HCT116 (cell line): Measurements from ENCODE around the gene FRS2. TPM values are rescaled to one million over a fixed set of nuclear protein-coding genes. Genes with fewer than 3 reads are reported as not detected.

Experiments used
- ATAC-seq: fragments of 200-7000 bp; cut with Tn5 transposase; 2 replicates; pipeline ENCODE4 v1.9.1; 2020; ENCODE audit warnings: mild to moderate bottlenecking, moderate library complexity
- BruUV-seq: library from RNA; stranded (reverse); fragments of 400-500 nt; replicated peaks from 2 replicates; lab custom pipeline; 2021; lab: Mats Ljungman, UMichigan
- CTCF ChIA-PET: fragments of 300-600 bp; sonication (Branson Sonifier 250); formaldehyde crosslinking; loops from one replicate; lab custom pipeline; 2021; ENCODE audit warnings: antibody characterized with exemption; lab: Charles Lee
- POLR2A ChIA-PET: fragments of 300-600, 350-600 bp; sonication (Branson Sonifier 250); formaldehyde crosslinking; loops from one replicate; lab custom pipeline; 2021; ENCODE audit warnings: antibody characterized with exemption; lab: Charles Lee
- RAD21 ChIA-PET, 2 experiments: fragments of 300-600 bp; sonication (Branson Sonifier 250); formaldehyde crosslinking; loops; one replicate each; lab custom pipeline; 2023; ENCODE audit warnings: low total read pairs in 2 of 2; ENCODE audit not compliant: uncharacterized antibody in 2 of 2, unreplicated experiment in 2 of 2, low non-redundant PET in 1 of 2; lab: Charles Lee
- DNase-seq: peaks from one replicate; pipeline ENCODE4 v3.0.0-alpha.2; 2010; ENCODE audit warnings: low read depth, low spot score
- H2AFZ ChIP-seq: fragments of 200-600 bp; shearing (Covaris generic), sonication (generic); 2 replicates; pipeline ENCODE4 v1.6.1; 2017; ENCODE audit warnings: low read depth, mixed run types, mixed read lengths, antibody characterized with exemption, low read length; ENCODE audit not compliant: poor library complexity, severe bottlenecking
- H3K27ac ChIP-seq: 2 replicates; pipeline ENCODE4 v1.5.1; 2012; ENCODE audit warnings: low read depth, low read length
- H3K27me3 ChIP-seq: fragments of 200-600 bp; sonication (generic); 2 replicates; pipeline ENCODE4 v1.6.1; 2016; ENCODE audit warnings: mixed run types, low read length, mixed read lengths; ENCODE audit not compliant: insufficient read depth
- H3K36me3 ChIP-seq, 2 experiments: fragments of 200-500 bp in 1 of 2; fragments of 200-600 bp in 1 of 2; sonication (Bioruptor generic) in 1 of 2; sonication (generic) in 1 of 2; 2 replicates each; pipeline versions ENCODE4 v1.5.1 to v1.6.1; 2014 to 2016; ENCODE audit warnings: low read length in 2 of 2, inconsistent platforms in 1 of 2, mixed read lengths in 1 of 2, mixed run types in 1 of 2; ENCODE audit not compliant: insufficient read depth in 2 of 2, control insufficient read depth in 1 of 2
- H3K4me1 ChIP-seq, 2 experiments: fragments of 200-600 bp in 1 of 2; sonication (generic) in 1 of 2; 2 replicates each; pipeline versions ENCODE4 v1.5.1 to v1.6.1; 2012 to 2017; ENCODE audit warnings: low read length in 2 of 2, inconsistent platforms in 1 of 2, mild to moderate bottlenecking in 1 of 2, mixed read lengths in 1 of 2, mixed run types in 1 of 2, moderate library complexity in 1 of 2; ENCODE audit not compliant: insufficient read depth in 2 of 2, control insufficient read depth in 1 of 2
- H3K4me2 ChIP-seq: fragments of 200-600 bp; sonication (generic); 2 replicates; pipeline ENCODE4 v1.6.1; 2017; ENCODE audit warnings: mixed run types, low read length, mixed read lengths
- H3K4me3 ChIP-seq, 2 experiments: fragments of 200-600 bp in 1 of 2; sonication (generic) in 1 of 2; replicated peaks in 1 of 2; 2 replicates each; pipeline ENCODE4 v1.5.1; 2011 to 2016; ENCODE audit warnings: low read length in 2 of 2, control low read depth in 1 of 2, low read depth in 1 of 2, mild to moderate bottlenecking in 1 of 2, mixed read lengths in 1 of 2, mixed run types in 1 of 2
- H3K79me2 ChIP-seq: fragments of 200-600 bp; sonication (generic); 2 replicates; pipeline ENCODE4 v1.6.1; 2017; ENCODE audit warnings: mild to moderate bottlenecking, mixed run types, low read length, moderate library complexity, mixed read lengths; ENCODE audit not compliant: insufficient read depth
- H3K9ac ChIP-seq: fragments of 200-600 bp; sonication (generic); 2 replicates; pipeline ENCODE4 v1.6.1; 2016; ENCODE audit warnings: low read length, mixed read lengths
- H3K9me2 ChIP-seq: fragments of 200-600 bp; sonication (generic), shearing (Covaris generic); 2 replicates; pipeline ENCODE4 v1.6.1; 2017; ENCODE audit warnings: mixed run types, mild to moderate bottlenecking, moderate library complexity; ENCODE audit not compliant: insufficient read depth
- H3K9me3 ChIP-seq, 2 experiments: fragments of 200-500 bp in 1 of 2; fragments of 200-600 bp in 1 of 2; sonication (Bioruptor generic) in 1 of 2; sonication (generic) in 1 of 2; 2 replicates each; pipeline ENCODE4 v1.6.1; 2014 to 2017; ENCODE audit warnings: low read length in 2 of 2, mixed read lengths in 2 of 2, inconsistent platforms in 1 of 2, low read depth in 1 of 2, mild to moderate bottlenecking in 1 of 2, mixed run types in 1 of 2, moderate library complexity in 1 of 2; ENCODE audit not compliant: control insufficient read depth in 1 of 2, insufficient read depth in 1 of 2
- H4K20me1 ChIP-seq: fragments of 200-600 bp; sonication (generic), shearing (Covaris generic); 2 replicates; pipeline ENCODE4 v1.6.1; 2017; ENCODE audit warnings: mixed run types, mild to moderate bottlenecking, moderate library complexity; ENCODE audit not compliant: insufficient read depth
- EGR1 ChIP-seq: IDR thresholded peaks from 2 replicates; pipeline ENCODE4 v1.6.1; 2012; ENCODE audit warnings: low read depth
- EZH2phosphoT487 ChIP-seq: fragments of 200-600 bp; IDR thresholded peaks from 2 replicates; pipeline ENCODE4 v1.6.1; 2018; ENCODE audit warnings: antibody characterized with exemption, borderline replicate concordance
- JUND ChIP-seq: IDR thresholded peaks from 2 replicates; pipeline ENCODE4 v1.6.1; 2012
- POLR2AphosphoS5 ChIP-seq: IDR thresholded peaks from 2 replicates; pipeline ENCODE4 v1.6.1; 2011; ENCODE audit warnings: mild to moderate bottlenecking, low read depth, low read length, moderate library complexity
- SIN3A ChIP-seq: IDR thresholded peaks from 2 replicates; pipeline ENCODE4 v1.6.1; 2012; ENCODE audit warnings: low read depth
- SP1 ChIP-seq: IDR thresholded peaks from 2 replicates; pipeline ENCODE4 v1.6.1; 2012; ENCODE audit warnings: low read depth
- SRF ChIP-seq: IDR thresholded peaks from 2 replicates; pipeline ENCODE4 v1.6.1; 2012; ENCODE audit warnings: low read depth
- ZNF274 ChIP-seq: fragments of 200-500 bp; sonication (Bioruptor generic); IDR thresholded peaks from 2 replicates; pipeline ENCODE4 v1.6.1; 2014; ENCODE audit warnings: mild to moderate bottlenecking, low read depth, low read length, inconsistent platforms
- intact Hi-C: fragments of 100-400 bp; cut with micrococcal nuclease; formaldehyde crosslinking; loops from 2 replicates; pipeline ENCODE4 v1.10.0; 2022
- total RNA-seq: library from RNA; stranded (reverse); gene quantifications from one replicate; pipeline ENCODE4 v1.2.1, GENCODE V29; 2021; ENCODE audit not compliant: unreplicated experiment
- TF ChIP-seq, protein P1 (sequence below): IDR thresholded peaks from 2 replicates; pipeline ENCODE4 v1.6.1; 2012
- TF ChIP-seq, protein P2 (sequence below): IDR thresholded peaks from 2 replicates; pipeline ENCODE4 v1.6.1; 2012; ENCODE audit warnings: low read depth

FRS2 gene
- total RNA-seq, 1 experiment from 2014 or later = 14.7 TPM

DNA sequence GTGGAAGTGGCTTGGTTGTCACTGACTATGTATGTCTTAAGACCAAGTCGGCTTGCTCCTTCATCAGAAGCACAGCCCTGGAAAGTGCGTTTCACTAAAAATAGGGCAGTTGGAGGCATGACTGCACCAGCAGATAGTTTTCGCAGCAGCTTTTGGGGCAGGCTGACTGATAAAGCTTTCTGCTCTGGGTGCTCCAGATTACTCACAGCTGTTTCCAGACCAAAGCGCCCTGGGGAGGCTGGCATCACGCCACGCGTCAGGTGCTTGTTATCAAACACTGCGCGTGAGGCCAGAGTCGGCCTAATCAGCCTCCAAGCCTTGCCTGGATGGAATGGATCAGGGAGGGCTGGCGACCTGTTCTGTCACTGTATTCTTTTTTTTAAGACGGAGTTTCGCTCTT lies 153.8 kb downstream of the FRS2 start:
- ChIA-PET POLR2A (no interaction called here), CTCF (no interaction called here), RAD21 (no interaction called here)
- Histone ChIP-seq H3K27ac (no peak overlapping the region), H3K36me3 (no peaks in the 10 kb centered on the region), H3K9me2 (no peaks in the 10 kb centered on the region), H3K4me3 (no peak overlapping the region), H3K9me3 (no peaks in the 10 kb centered on the region), H3K4me1 (no peaks in the 10 kb centered on the region), H2AFZ (no peak overlapping the region), H3K27me3 (no peaks in the 10 kb centered on the region), H3K79me2 (no peaks in the 10 kb centered on the region), H3K9ac (no peak overlapping the region), H3K4me2 (no peak overlapping the region), H4K20me1 (no peaks in the 10 kb centered on the region)
- TF ChIP-seq ZNF274 = no peak
- intact Hi-C loops = no loop called here
- BruUV-seq = no TSS peak
- ATAC-seq = no peak
- DNase-seq = no peak

DNA sequence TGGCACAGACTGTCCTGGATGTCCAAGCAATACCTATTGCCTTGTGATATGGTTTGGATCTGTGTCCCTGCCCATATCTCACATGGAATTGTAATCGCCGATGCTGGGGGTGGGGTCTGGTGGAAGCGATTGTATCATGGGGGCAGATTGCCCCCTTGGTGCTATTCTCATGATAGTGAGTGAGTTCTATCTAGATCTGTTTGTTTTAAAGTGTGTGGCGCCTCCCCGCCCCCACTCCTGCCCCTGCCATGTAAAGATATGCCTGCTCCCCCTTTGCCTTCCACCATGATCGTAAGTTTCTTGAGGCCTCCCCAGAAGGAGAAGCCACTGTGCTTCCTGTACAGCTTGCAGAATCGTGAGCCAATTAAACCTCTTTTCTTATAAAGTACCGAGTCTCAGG lies 157.3 kb downstream of the FRS2 start:
- H3K9me2 ChIP-seq = no peaks in the 10 kb centered on the region
- no peaks in the 10 kb centered on the region for H3K79me2 ChIP-seq
- H3K36me3 ChIP-seq = no peaks in the 10 kb centered on the region
- no peak overlapping the region for H3K4me3 ChIP-seq
- no TSS peak for BruUV-seq
- H3K4me2 ChIP-seq = no peak overlapping the region
- TF ChIP-seq SRF (no peak), POLR2AphosphoS5 (no peak), EZH2phosphoT487 (no peak), EGR1 (no peak), SIN3A (no peak), JUND (no peak), SP1 (no peak)
- TF ChIP-seq, protein P1, sequence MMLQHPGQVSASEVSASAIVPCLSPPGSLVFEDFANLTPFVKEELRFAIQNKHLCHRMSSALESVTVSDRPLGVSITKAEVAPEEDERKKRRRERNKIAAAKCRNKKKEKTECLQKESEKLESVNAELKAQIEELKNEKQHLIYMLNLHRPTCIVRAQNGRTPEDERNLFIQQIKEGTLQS = no peak
- TF ChIP-seq, protein P2, sequence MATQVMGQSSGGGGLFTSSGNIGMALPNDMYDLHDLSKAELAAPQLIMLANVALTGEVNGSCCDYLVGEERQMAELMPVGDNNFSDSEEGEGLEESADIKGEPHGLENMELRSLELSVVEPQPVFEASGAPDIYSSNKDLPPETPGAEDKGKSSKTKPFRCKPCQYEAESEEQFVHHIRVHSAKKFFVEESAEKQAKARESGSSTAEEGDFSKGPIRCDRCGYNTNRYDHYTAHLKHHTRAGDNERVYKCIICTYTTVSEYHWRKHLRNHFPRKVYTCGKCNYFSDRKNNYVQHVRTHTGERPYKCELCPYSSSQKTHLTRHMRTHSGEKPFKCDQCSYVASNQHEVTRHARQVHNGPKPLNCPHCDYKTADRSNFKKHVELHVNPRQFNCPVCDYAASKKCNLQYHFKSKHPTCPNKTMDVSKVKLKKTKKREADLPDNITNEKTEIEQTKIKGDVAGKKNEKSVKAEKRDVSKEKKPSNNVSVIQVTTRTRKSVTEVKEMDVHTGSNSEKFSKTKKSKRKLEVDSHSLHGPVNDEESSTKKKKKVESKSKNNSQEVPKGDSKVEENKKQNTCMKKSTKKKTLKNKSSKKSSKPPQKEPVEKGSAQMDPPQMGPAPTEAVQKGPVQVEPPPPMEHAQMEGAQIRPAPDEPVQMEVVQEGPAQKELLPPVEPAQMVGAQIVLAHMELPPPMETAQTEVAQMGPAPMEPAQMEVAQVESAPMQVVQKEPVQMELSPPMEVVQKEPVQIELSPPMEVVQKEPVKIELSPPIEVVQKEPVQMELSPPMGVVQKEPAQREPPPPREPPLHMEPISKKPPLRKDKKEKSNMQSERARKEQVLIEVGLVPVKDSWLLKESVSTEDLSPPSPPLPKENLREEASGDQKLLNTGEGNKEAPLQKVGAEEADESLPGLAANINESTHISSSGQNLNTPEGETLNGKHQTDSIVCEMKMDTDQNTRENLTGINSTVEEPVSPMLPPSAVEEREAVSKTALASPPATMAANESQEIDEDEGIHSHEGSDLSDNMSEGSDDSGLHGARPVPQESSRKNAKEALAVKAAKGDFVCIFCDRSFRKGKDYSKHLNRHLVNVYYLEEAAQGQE = no peak
- H3K27ac ChIP-seq = no peak overlapping the region
- H3K9me3 ChIP-seq = no peaks in the 10 kb centered on the region
- ChIA-PET CTCF (no interaction called here), POLR2A (no interaction called here), RAD21 (no interaction called here)
- no peaks in the 10 kb centered on the region for H4K20me1 ChIP-seq
- intact Hi-C loops = no loop called here
- no peak for ATAC-seq
- DNase-seq = no peak
- H3K9ac ChIP-seq = no peak overlapping the region
- no peak overlapping the region for H2AFZ ChIP-seq
- no peaks in the 10 kb centered on the region for H3K27me3 ChIP-seq
- no peaks in the 10 kb centered on the region for H3K4me1 ChIP-seq
